A549 (cell line): ENCODE data around the gene BEST4. TPM values are rescaled to one million over a fixed set of nuclear protein-coding genes. Genes with fewer than 3 reads are reported as not detected.

Source experiments
- ATAC-seq, 2 experiments: fragments of 200-7000 bp in 1 of 2; fragments of >200 bp in 1 of 2; cut with Nextera tagmentation in 1 of 2; cut with Tn5 transposase in 1 of 2; 3 replicates each; pipeline versions ENCODE4 v1.8.0 to v1.9.1; 2018 to 2020; ENCODE audit warnings: mild to moderate bottlenecking in 1 of 2, moderate library complexity in 1 of 2
- CTCF ChIA-PET: fragments of 300-600 bp; sonication (Branson Sonifier 250); formaldehyde crosslinking; extraction: SDS; loops from one replicate; lab custom pipeline; 2021; ENCODE audit warnings: antibody characterized with exemption, inconsistent platforms; lab: Yijun Ruan, JAX
- POLR2A ChIA-PET: fragments of 350-600 bp; formaldehyde crosslinking; extraction: SDS; loops from one replicate; lab custom pipeline; 2021; ENCODE audit warnings: antibody characterized with exemption, inconsistent platforms; lab: Yijun Ruan, JAX
- DNase-seq, 2 experiments: peaks; one replicate each; pipeline versions ENCODE4 v3.0.0 to v3.0.0-alpha.2; 2011 to 2016; ENCODE audit warnings: low read depth in 1 of 2, low spot score in 1 of 2
- FAIRE-seq: peaks from 2 replicates; lab custom pipeline; 2011; peaks lifted over from hg19 to GRCh38; lab: Jason Lieb, UNC
- H3K27ac ChIP-seq, 2 experiments: fragments of >200 bp; sonication (Bioruptor Twin); formaldehyde crosslinking; 3 replicates each; pipeline ENCODE4 v1.5.1; 2016 to 2017
- H3K4me1 ChIP-seq: fragments of >200 bp; sonication (Bioruptor Twin); formaldehyde crosslinking; 3 replicates; pipeline ENCODE4 v1.6.1; 2016
- H3K4me2 ChIP-seq: fragments of >200 bp; sonication (Bioruptor Twin); formaldehyde crosslinking; 3 replicates; pipeline ENCODE4 v1.6.1; 2016
- H3K4me3 ChIP-seq: fragments of >200 bp; sonication (Bioruptor Twin); formaldehyde crosslinking; 3 replicates; pipeline ENCODE4 v1.5.1; 2016
- H3K9me3 ChIP-seq: fragments of >200 bp; sonication (Bioruptor Twin); formaldehyde crosslinking; 3 replicates; pipeline ENCODE4 v1.6.1; 2016
- CTCF ChIP-seq: fragments of >200 bp; sonication (Bioruptor Twin); formaldehyde crosslinking; IDR thresholded peaks from 3 replicates; pipeline ENCODE4 v1.5.1; 2016
- EHF ChIP-seq: fragments of 250-450 bp; sonication (Bioruptor Pico); IDR thresholded peaks from 2 replicates; pipeline ENCODE4 v1.5.0; 2020; ENCODE audit warnings: mild to moderate bottlenecking
- GATA3 ChIP-seq: IDR thresholded peaks from 2 replicates; pipeline ENCODE4 v1.6.1; 2012; ENCODE audit warnings: borderline replicate concordance
- HOXB5 ChIP-seq: fragments of 250-450 bp; sonication (Bioruptor Pico); IDR thresholded peaks from 2 replicates; pipeline ENCODE4 v1.5.0; 2020; ENCODE audit warnings: mild to moderate bottlenecking, moderate library complexity
- KDM1A ChIP-seq: fragments of 200-600 bp; sonication (generic); IDR thresholded peaks from 2 replicates; pipeline ENCODE4 v1.6.1; 2016; ENCODE audit warnings: low read depth, mild to moderate bottlenecking
- NFE2L2 ChIP-seq: fragments of 150-350 bp; conservative IDR thresholded peaks from 2 replicates; pipeline ENCODE4 v1.6.1; 2014; ENCODE audit warnings: low read length
- POLR2AphosphoS2 ChIP-seq: conservative IDR thresholded peaks from 2 replicates; pipeline ENCODE4 v1.6.1; 2012; ENCODE audit warnings: low read length, improper control_type of control experiment, inconsistent platforms
- RARB ChIP-seq: fragments of 250-450 bp; sonication (Bioruptor Pico); IDR thresholded peaks from 2 replicates; pipeline ENCODE4 v1.8.0; 2021; ENCODE audit warnings: mild to moderate bottlenecking, moderate library complexity
- RCOR1 ChIP-seq: fragments of 150-350 bp; IDR thresholded peaks from 2 replicates; pipeline ENCODE4 v1.6.1; 2014; ENCODE audit warnings: antibody characterized with exemption, low read length, low read depth
- REST ChIP-seq: fragments of 200-600 bp; sonication (generic); IDR thresholded peaks from 2 replicates; pipeline ENCODE4 v1.6.1; 2016; ENCODE audit warnings: antibody characterized with exemption, mild to moderate bottlenecking, moderate library complexity
- TFCP2L1 ChIP-seq: fragments of 250-450 bp; sonication (Bioruptor Pico); IDR thresholded peaks from 2 replicates; pipeline ENCODE4 v1.5.0; 2021; ENCODE audit warnings: mild to moderate bottlenecking
- ZFP36 ChIP-seq: fragments of 450-650 bp; IDR thresholded peaks from 2 replicates; pipeline ENCODE4 v1.6.1; 2014; ENCODE audit warnings: borderline replicate concordance; ENCODE audit not compliant: partially characterized antibody
- ZSCAN20 ChIP-seq: fragments of 250-450 bp; sonication (Bioruptor Pico); IDR thresholded peaks from 2 replicates; pipeline ENCODE4 v1.8.0; 2022; ENCODE audit warnings: mild to moderate bottlenecking, moderate library complexity
- WGBS: methylation state at CpG from one replicate; pipeline ENCODE4 v1.1.6; 2017; ENCODE audit errors: missing lambda C conversion rate; 5-methylcytosine and 5-hydroxymethylcytosine counted together
- polyA plus RNA-seq, 4 experiments: library from polyadenylated mRNA; depleted of rRNA in 3 of 4; stranded (reverse); fragments of >200 nt; fragmentation: RNase III in 1 of 4; extraction: RNeasy Plus Mini Kit Qiagen cat#74134 plus additional on column Dnase treatment in 1 of 4; gene quantifications; 2 replicates in 3 of 4; 3 replicates in 1 of 4; pipeline ENCODE4 v1.2.3, GENCODE V29; 2011 to 2017
- TF ChIP-seq, protein P1 (sequence below): fragments of 150-350 bp; IDR thresholded peaks from 2 replicates; pipeline ENCODE4 v1.6.1; 2014; ENCODE audit warnings: low read depth, mild to moderate bottlenecking, low read length
- TF ChIP-seq, protein P2 (sequence below): IDR thresholded peaks from 2 replicates; pipeline ENCODE4 v1.6.1; 2012; ENCODE audit warnings: low read depth, borderline replicate concordance
- TF ChIP-seq, protein P3 (sequence below): fragments of 250-450 bp; sonication (Bioruptor Pico); IDR thresholded peaks from 2 replicates; pipeline ENCODE4 v1.5.0; 2021; ENCODE audit warnings: mild to moderate bottlenecking, moderate library complexity, borderline replicate concordance

BEST4 gene
- polyA plus RNA-seq, 2 of the 4 experiments (the other 2 are of a cell fraction) = 0.08 to 0.09 TPM

DNA sequence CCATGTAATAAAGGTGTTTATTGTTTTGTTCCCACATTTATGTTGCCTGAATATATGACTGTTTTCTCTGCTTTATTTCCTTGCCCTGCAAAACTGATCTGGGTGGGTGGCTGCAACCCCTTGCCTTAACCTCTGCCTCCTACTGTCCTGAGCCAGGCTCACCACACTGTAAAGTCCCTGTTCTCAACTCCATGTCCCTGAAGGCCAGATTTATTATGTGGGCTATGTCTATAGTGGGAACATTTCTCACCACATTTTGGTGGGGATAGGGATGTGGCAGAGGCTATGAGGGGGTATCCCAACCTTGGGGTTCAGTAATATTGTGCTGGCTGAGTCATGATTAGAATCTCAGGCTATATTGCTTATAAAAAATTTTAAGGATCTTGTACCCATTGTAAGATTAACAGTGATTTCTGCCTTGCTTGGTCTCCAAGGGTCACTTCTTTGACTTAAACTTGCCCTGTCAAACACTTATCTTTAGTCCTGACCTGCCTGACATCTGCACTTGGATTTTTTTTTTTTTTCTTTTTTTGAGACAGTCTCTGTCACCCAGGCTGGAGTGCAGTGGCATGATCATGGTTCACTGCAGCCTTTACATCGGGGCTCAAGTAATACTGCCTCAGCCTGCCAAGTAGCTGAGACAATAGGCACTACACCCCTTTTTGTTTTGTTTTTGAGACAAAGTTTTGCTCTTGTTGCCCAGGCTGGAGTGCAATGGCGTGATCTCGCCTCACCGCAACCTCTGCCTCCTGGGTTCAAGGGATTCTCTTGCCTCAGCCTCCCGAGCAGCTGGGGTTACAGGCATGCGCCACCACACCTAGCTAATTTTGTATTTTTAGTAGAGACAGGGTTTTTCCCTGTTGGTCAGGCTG is 9.0 kb downstream of the BEST4 start (continued):
- no peak for TF ChIP-seq REST
- TF ChIP-seq, protein P1, sequence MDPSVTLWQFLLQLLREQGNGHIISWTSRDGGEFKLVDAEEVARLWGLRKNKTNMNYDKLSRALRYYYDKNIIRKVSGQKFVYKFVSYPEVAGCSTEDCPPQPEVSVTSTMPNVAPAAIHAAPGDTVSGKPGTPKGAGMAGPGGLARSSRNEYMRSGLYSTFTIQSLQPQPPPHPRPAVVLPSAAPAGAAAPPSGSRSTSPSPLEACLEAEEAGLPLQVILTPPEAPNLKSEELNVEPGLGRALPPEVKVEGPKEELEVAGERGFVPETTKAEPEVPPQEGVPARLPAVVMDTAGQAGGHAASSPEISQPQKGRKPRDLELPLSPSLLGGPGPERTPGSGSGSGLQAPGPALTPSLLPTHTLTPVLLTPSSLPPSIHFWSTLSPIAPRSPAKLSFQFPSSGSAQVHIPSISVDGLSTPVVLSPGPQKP = no peak
- TF ChIP-seq TFCP2L1 (CRISPR knock-in tag) = no peak
- TF ChIP-seq POLR2AphosphoS2 = peak; percentile 69; the same call in 1 of the 2 replicates

- Histone ChIP-seq H3K4me1 (peaks cover 22% of the 10 kb centered on the region), H3K4me3 (peak overlapping the region; percentile 96; the same call in 2 of the 3 replicates), H3K9me3 (no peaks in the 10 kb centered on the region), H3K27ac (peak overlapping the region in 1 of 2 experiments; percentile 99; a peak in 3 of 6 replicates), H3K4me2 (peak overlapping the region; percentile 91)
- CTCF ChIA-PET = interaction anchor here (0.8 to 1.6 kb wide), 8 partner anchors 8 to 49 kb away, joined by 3 to 4 read pairs (median 4); partner anchors contain the start of genes PLK3 and RNU5D-1
- POLR2A ChIA-PET = interaction anchor here (0.6 to 0.9 kb wide), 2 partner anchors 30 to 41 kb away, joined by 3 read pairs; no protein-coding TSS in a partner anchor
- ATAC-seq (no peak), FAIRE-seq (no peak), DNase-seq (no peak)
- 78% methylated on average over 12 of the region's 13 CpGs for WGBS
- no peak for TF ChIP-seq CTCF
- TF ChIP-seq RCOR1 = no peak
- no peak for TF ChIP-seq NFE2L2
- TF ChIP-seq, protein P2, sequence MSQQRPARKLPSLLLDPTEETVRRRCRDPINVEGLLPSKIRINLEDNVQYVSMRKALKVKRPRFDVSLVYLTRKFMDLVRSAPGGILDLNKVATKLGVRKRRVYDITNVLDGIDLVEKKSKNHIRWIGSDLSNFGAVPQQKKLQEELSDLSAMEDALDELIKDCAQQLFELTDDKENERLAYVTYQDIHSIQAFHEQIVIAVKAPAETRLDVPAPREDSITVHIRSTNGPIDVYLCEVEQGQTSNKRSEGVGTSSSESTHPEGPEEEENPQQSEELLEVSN = no peak
- TF ChIP-seq, protein P3, sequence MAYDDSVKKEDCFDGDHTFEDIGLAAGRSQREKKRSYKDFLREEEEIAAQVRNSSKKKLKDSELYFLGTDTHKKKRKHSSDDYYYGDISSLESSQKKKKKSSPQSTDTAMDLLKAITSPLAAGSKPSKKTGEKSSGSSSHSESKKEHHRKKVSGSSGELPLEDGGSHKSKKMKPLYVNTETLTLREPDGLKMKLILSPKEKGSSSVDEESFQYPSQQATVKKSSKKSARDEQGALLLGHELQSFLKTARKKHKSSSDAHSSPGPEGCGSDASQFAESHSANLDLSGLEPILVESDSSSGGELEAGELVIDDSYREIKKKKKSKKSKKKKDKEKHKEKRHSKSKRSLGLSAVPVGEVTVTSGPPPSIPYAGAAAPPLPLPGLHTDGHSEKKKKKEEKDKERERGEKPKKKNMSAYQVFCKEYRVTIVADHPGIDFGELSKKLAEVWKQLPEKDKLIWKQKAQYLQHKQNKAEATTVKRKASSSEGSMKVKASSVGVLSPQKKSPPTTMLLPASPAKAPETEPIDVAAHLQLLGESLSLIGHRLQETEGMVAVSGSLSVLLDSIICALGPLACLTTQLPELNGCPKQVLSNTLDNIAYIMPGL = no peak
- TF ChIP-seq POLR2AphosphoS2 = no peak
- no peak for TF ChIP-seq ZFP36
- no peak for TF ChIP-seq EHF (CRISPR knock-in tag)
- TF ChIP-seq RARB (CRISPR knock-in tag) = no peak
- TF ChIP-seq ZSCAN20 (CRISPR knock-in tag) = no peak
- no peak for TF ChIP-seq HOXB5 (CRISPR knock-in tag)
- TF ChIP-seq KDM1A = no peak
- no peak for TF ChIP-seq GATA3
These were observed 9.9 kb downstream of the BEST4 start for GRCh38 chr1:44777969-44778635.
